K562 (cell line): Measurements from ENCODE around the gene PIH1D1. TPM values are rescaled to one million over a fixed set of nuclear protein-coding genes. Genes with fewer than 3 reads are reported as not detected.

Experiments used
- ATF1 ChIP-seq, 2 experiments: fragments of 450-650 bp in 1 of 2; IDR thresholded peaks; 2 replicates each; pipeline ENCODE4 v1.6.1; 2016; ENCODE audit warnings: missing compliant biosample characterization in 1 of 2, missing genetic modification characterization in 1 of 2
- GTF2F1 ChIP-seq: IDR thresholded peaks from 2 replicates; pipeline ENCODE4 v1.6.1; 2011; ENCODE audit warnings: low read depth, low read length, improper control_type of control experiment
- HIVEP1 ChIP-seq: fragments of 250-450 bp; sonication (Bioruptor Pico); IDR thresholded peaks from 2 replicates; pipeline ENCODE4 v1.4.0; 2020; ENCODE audit warnings: mild to moderate bottlenecking
- HMGXB4 ChIP-seq: sonication (generic); formaldehyde crosslinking; IDR thresholded peaks from 2 replicates; pipeline ENCODE4 v1.8.1; 2023; ENCODE audit warnings: mild to moderate bottlenecking, missing genetic modification reagents
- IRF1 ChIP-seq: sonication (generic); formaldehyde crosslinking; IDR thresholded peaks from 2 replicates; pipeline ENCODE4 v1.8.0; 2022; ENCODE audit warnings: missing genetic modification reagents, mild to moderate bottlenecking, borderline replicate concordance
- KAT8 ChIP-seq: fragments of 450-650 bp; IDR thresholded peaks from 2 replicates; pipeline ENCODE4 v1.6.1; 2016; ENCODE audit warnings: low read depth, mild to moderate bottlenecking
- KDM4B ChIP-seq, 2 experiments: fragments of 450-650 bp in 1 of 2; sonication (generic) in 1 of 2; IDR thresholded peaks; 2 replicates each; pipeline ENCODE4 v1.6.1; 2016 to 2017; ENCODE audit warnings: borderline replicate concordance in 2 of 2, antibody characterized with exemption in 1 of 2, low read depth in 1 of 2, mild to moderate bottlenecking in 1 of 2
- KDM5B ChIP-seq: fragments of 200-600 bp; sonication (generic); IDR thresholded peaks from 2 replicates; pipeline ENCODE4 v1.6.1; 2012; ENCODE audit warnings: low read depth, mild to moderate bottlenecking, moderate library complexity, low read length, control low read depth, inconsistent platforms; ENCODE audit not compliant: insufficient replicate concordance
- MCM3 ChIP-seq: fragments of 450-650 bp; IDR thresholded peaks from 2 replicates; pipeline ENCODE4 v1.6.1; 2016
- PTRF ChIP-seq: fragments of 450-650 bp; IDR thresholded peaks from 2 replicates; pipeline ENCODE4 v1.6.1; 2016; ENCODE audit warnings: mild to moderate bottlenecking, missing genetic modification characterization, missing compliant biosample characterization
- SNAPC5 ChIP-seq: fragments of 250-450 bp; sonication (Bioruptor Pico); IDR thresholded peaks from 2 replicates; pipeline ENCODE4 v1.8.0; 2021; ENCODE audit warnings: moderate library complexity, mild to moderate bottlenecking, inconsistent platforms
- SRSF7 ChIP-seq: fragments of 200-400 bp; formaldehyde crosslinking; optimal IDR thresholded peaks from 2 replicates; pipeline ENCODE3; 2017; ENCODE audit warnings: mild to moderate bottlenecking, low read depth, low read length
- STAG1 ChIP-seq: sonication (generic); formaldehyde crosslinking; IDR thresholded peaks from 2 replicates; pipeline ENCODE4 v1.5.0; 2020; ENCODE audit warnings: missing genetic modification reagents, borderline replicate concordance
- STAT5B ChIP-seq: fragments of 250-450 bp; sonication (Bioruptor Pico); IDR thresholded peaks from 2 replicates; pipeline ENCODE4 v1.8.0; 2021; ENCODE audit warnings: mild to moderate bottlenecking, inconsistent platforms
- ZKSCAN3 ChIP-seq: fragments of 250-450 bp; sonication (Bioruptor Pico); IDR thresholded peaks from 2 replicates; pipeline ENCODE4 v1.4.0; 2020
- ZNF175 ChIP-seq: fragments of 200-800 bp; sonication (Bioruptor generic); IDR thresholded peaks from 2 replicates; pipeline ENCODE4 v1.6.1; 2016; ENCODE audit warnings: low read depth, mild to moderate bottlenecking, missing genetic modification characterization, missing compliant biosample characterization
- ZNF699 ChIP-seq: fragments of 250-450 bp; sonication (Bioruptor Pico); IDR thresholded peaks from 2 replicates; pipeline ENCODE4 v1.8.0; 2021; ENCODE audit warnings: mild to moderate bottlenecking, moderate library complexity; ENCODE audit not compliant: insufficient replicate concordance
- polyA plus RNA-seq, 8 experiments: library from polyadenylated mRNA; depleted of rRNA in 4 of 8; stranded (reverse) in 5 of 8; unstranded in 3 of 8; fragments of >200 nt; fragmentation: Nextera tagmentation in 2 of 8; fragmentation: Illumina TruSeq in 1 of 8; extraction: Ambion mirVana in 2 of 8; extraction: Trizol in 1 of 8; gene quantifications; 2 replicates each; pipeline versions ENCODE4 v1.2.1 to v1.2.3, GENCODE V29; 2011 to 2014; ENCODE audit warnings: inconsistent platforms in 1 of 8, missing spikeins in 1 of 8
- total RNA-seq, 7 experiments: library from RNA; depleted of rRNA in 6 of 7; stranded (reverse); fragments of >200 nt in 6 of 7; fragmentation: Illumina TruSeq in 2 of 7; extraction: Trizol in 2 of 7; gene quantifications; 2 replicates each; pipeline versions ENCODE4 v1.2.1 to v1.2.3, GENCODE V29; 2011 to 2021; ENCODE audit warnings: low replicate concordance in 1 of 7
- TF ChIP-seq, protein P1 (sequence below): fragments of 150-350 bp; IDR thresholded peaks from 2 replicates; pipeline ENCODE4 v1.6.1; 2014; ENCODE audit warnings: low read depth, mild to moderate bottlenecking, low read length, borderline replicate concordance
- TF ChIP-seq, protein P2 (sequence below): fragments of 450-650 bp; conservative IDR thresholded peaks from 2 replicates; pipeline ENCODE4 v1.6.1; 2016; ENCODE audit warnings: missing genetic modification characterization, low read depth, mild to moderate bottlenecking, control low read depth, missing compliant biosample characterization

The PIH1D1 gene
- total and polyA plus RNA-seq, 9 of the 15 experiments (the other 6 are each of a cell fraction or from before 2014, with no cell fraction given) = 26.5 to 224 (median 137) TPM

DNA sequence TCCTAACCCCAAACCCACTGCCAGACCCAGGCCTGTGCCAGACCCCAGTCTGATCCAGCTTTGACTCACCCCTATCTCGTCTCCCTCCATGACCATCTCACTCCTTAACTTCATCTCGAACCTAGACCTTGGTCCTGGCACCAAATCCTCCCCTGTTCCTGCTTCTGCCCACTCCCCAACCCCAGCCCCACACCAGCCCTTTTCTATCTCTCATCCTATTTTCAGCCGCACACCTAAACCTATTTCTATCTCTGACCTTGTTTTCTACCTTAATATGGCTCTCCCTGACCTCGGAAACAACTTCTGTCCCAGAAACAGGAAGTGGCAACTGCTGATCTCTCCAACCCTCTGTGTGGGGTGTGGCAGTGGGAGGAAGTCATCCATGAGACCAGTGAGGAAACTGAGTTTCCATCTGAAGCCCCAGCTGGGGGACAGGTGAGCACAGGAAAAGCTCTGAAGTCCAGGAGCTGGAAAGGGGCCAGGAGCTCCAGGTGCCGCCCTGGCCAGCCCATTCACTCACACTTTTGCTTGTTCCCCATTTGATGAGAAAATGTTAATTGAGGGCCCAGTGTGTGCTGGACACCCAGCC lies 42.1 kb downstream of the PIH1D1 start (continued):
- TF ChIP-seq, protein P1, sequence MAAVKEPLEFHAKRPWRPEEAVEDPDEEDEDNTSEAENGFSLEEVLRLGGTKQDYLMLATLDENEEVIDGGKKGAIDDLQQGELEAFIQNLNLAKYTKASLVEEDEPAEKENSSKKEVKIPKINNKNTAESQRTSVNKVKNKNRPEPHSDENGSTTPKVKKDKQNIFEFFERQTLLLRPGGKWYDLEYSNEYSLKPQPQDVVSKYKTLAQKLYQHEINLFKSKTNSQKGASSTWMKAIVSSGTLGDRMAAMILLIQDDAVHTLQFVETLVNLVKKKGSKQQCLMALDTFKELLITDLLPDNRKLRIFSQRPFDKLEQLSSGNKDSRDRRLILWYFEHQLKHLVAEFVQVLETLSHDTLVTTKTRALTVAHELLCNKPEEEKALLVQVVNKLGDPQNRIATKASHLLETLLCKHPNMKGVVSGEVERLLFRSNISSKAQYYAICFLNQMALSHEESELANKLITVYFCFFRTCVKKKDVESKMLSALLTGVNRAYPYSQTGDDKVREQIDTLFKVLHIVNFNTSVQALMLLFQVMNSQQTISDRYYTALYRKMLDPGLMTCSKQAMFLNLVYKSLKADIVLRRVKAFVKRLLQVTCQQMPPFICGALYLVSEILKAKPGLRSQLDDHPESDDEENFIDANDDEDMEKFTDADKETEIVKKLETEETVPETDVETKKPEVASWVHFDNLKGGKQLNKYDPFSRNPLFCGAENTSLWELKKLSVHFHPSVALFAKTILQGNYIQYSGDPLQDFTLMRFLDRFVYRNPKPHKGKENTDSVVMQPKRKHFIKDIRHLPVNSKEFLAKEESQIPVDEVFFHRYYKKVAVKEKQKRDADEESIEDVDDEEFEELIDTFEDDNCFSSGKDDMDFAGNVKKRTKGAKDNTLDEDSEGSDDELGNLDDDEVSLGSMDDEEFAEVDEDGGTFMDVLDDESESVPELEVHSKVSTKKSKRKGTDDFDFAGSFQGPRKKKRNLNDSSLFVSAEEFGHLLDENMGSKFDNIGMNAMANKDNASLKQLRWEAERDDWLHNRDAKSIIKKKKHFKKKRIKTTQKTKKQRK = no peak
- TF ChIP-seq, protein P2, sequence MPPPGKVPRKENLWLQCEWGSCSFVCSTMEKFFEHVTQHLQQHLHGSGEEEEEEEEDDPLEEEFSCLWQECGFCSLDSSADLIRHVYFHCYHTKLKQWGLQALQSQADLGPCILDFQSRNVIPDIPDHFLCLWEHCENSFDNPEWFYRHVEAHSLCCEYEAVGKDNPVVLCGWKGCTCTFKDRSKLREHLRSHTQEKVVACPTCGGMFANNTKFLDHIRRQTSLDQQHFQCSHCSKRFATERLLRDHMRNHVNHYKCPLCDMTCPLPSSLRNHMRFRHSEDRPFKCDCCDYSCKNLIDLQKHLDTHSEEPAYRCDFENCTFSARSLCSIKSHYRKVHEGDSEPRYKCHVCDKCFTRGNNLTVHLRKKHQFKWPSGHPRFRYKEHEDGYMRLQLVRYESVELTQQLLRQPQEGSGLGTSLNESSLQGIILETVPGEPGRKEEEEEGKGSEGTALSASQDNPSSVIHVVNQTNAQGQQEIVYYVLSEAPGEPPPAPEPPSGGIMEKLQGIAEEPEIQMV (tag) = 0 out of 2 replicates have a peak, but pooled peaks have one; percentile 23
- TF ChIP-seq PTRF (tag) = no peak
- no peak for TF ChIP-seq HMGXB4
- TF ChIP-seq SNAPC5 = no peak
- no peak for TF ChIP-seq MCM3
- TF ChIP-seq IRF1 (CRISPR knock-in tag) = no peak
- TF ChIP-seq STAT5B (CRISPR knock-in tag) = no peak
- no peak for TF ChIP-seq ZNF699 (CRISPR knock-in tag)
- TF ChIP-seq KDM4B (IDR thresholded peaks at IDR 0.05; ENCODE audit: borderline replicate concordance in 2 of 2, low read depth in 1 of 2) = no peak
- no peak for TF ChIP-seq HIVEP1 (CRISPR knock-in tag)
- TF ChIP-seq STAG1 (CRISPR knock-in tag) = no peak
- TF ChIP-seq ZNF175 (CRISPR knock-in tag) = 0 out of 2 replicates have a peak, but pooled peaks have one; percentile 76
- TF ChIP-seq ATF1 (CRISPR knock-in tag; IDR thresholded peaks at IDR 0.05) = no peak
- no peak for TF ChIP-seq ATF1 (tag; IDR thresholded peaks at IDR 0.05)
- TF ChIP-seq SRSF7 = no peak
- no peak for TF ChIP-seq KAT8
- TF ChIP-seq GTF2F1 = no peak
- no peak for TF ChIP-seq KDM5B
- TF ChIP-seq ZKSCAN3 (CRISPR knock-in tag) = no peak
